ENCODE data around the gene SWT1.

Gene SWT1

GRCh38 chr1:185341196-185341781 lies 184.3 kb downstream of the SWT1 start:
- Mint-ChIP-seq H3K4me3 (no peak overlapping the region), H3K4me1 (peaks cover 36% of the 10 kb centered on the region)

More at GRCh38 chr1:185341196-185341781, 184.3 kb downstream of the SWT1 start:
- Mint-ChIP-seq H3K27me3 (no peaks in the 10 kb centered on the region), H3K9me3 (no peaks in the 10 kb centered on the region), H3K36me3 (peaks cover 10% of the 10 kb centered on the region), H3K27ac (no peak overlapping the region)
- CTCF ChIA-PET, result no interaction called here
- DNase-seq, result no peak
